H9 (cell line): ENCODE results near the gene BACH2. TPM values are rescaled to one million over a fixed set of nuclear protein-coding genes. Genes with fewer than 3 reads are reported as not detected.
"Not testable (repeated sequence)": the region's sequence is repeated elsewhere in the genome, so short reads cannot be mapped to it uniquely, and the experiment has no call there.

Source experiments
- DNase-seq: peaks from one replicate; pipeline ENCODE4 v3.0.0-alpha.2; 2017
- H2AFZ ChIP-seq: one replicate; pipeline ENCODE4 v1.6.1; 2013; ENCODE audit warnings: mild to moderate bottlenecking, low read length, control low read depth, moderate library complexity
- H2AK5ac ChIP-seq: 2 replicates; pipeline ENCODE4 v1.6.1; 2013; ENCODE audit warnings: low read length, control low read depth, mixed read lengths; ENCODE audit not compliant: insufficient read length
- H2BK120ac ChIP-seq: one replicate; pipeline ENCODE4 v1.6.1; 2013; ENCODE audit warnings: low read depth, mild to moderate bottlenecking, low read length, control low read depth, inconsistent platforms; ENCODE audit not compliant: poor library complexity, severe bottlenecking
- H2BK12ac ChIP-seq: 2 replicates; pipeline ENCODE4 v1.6.1; 2013; ENCODE audit warnings: low read length, control low read depth, mixed read lengths, low read depth; ENCODE audit not compliant: insufficient read length
- H2BK15ac ChIP-seq: 2 replicates; pipeline ENCODE4 v1.6.1; 2013; ENCODE audit warnings: low read depth, low read length, control low read depth
- H2BK20ac ChIP-seq: one replicate; pipeline ENCODE4 v1.6.1; 2013; ENCODE audit warnings: low read depth, mild to moderate bottlenecking, low read length, control low read depth, inconsistent platforms; ENCODE audit not compliant: poor library complexity, severe bottlenecking
- H2BK5ac ChIP-seq: 2 replicates; pipeline ENCODE4 v1.6.1; 2013; ENCODE audit warnings: low read length, control low read depth, mixed read lengths; ENCODE audit not compliant: insufficient read length
- H3K14ac ChIP-seq: 2 replicates; pipeline ENCODE4 v1.6.1; 2013; ENCODE audit warnings: low read length, control low read depth; ENCODE audit not compliant: insufficient read depth
- H3K18ac ChIP-seq: 2 replicates; pipeline ENCODE4 v1.6.1; 2013; ENCODE audit warnings: low read depth, mild to moderate bottlenecking, mixed read lengths, low read length, control low read depth; ENCODE audit not compliant: insufficient read length
- H3K23ac ChIP-seq: 2 replicates; pipeline ENCODE4 v1.6.1; 2013; ENCODE audit warnings: low read length, control low read depth, mixed read lengths, low read depth; ENCODE audit not compliant: insufficient read length
- H3K23me2 ChIP-seq: 2 replicates; pipeline ENCODE4 v1.6.1; 2013; ENCODE audit warnings: low read depth, mild to moderate bottlenecking, mixed read lengths, low read length, control low read depth; ENCODE audit not compliant: insufficient read length, poor library complexity, severe bottlenecking
- H3K27ac ChIP-seq: 2 replicates; pipeline ENCODE4 v1.5.1; 2013; ENCODE audit warnings: low read length, control low read depth, mixed read lengths, low read depth; ENCODE audit not compliant: insufficient read length
- H3K27me3 ChIP-seq: 2 replicates; pipeline ENCODE4 v1.6.1; 2013; ENCODE audit warnings: low read length, control low read depth, inconsistent platforms; ENCODE audit not compliant: insufficient read depth
- H3K4ac ChIP-seq: 2 replicates; pipeline ENCODE4 v1.6.1; 2013; ENCODE audit warnings: low read depth, mild to moderate bottlenecking, control low read depth, inconsistent platforms, low read length, moderate library complexity
- H3K4me1 ChIP-seq: 2 replicates; pipeline ENCODE4 v1.6.1; 2013; ENCODE audit warnings: low read length, control low read depth, inconsistent platforms; ENCODE audit not compliant: insufficient read depth
- H3K4me2 ChIP-seq: 2 replicates; pipeline ENCODE4 v1.6.1; 2013; ENCODE audit warnings: low read length, control low read depth, mixed read lengths; ENCODE audit not compliant: insufficient read length, insufficient read depth
- H3K56ac ChIP-seq: 2 replicates; pipeline ENCODE4 v1.6.1; 2013; ENCODE audit warnings: low read depth, mild to moderate bottlenecking, mixed read lengths, low read length, control low read depth; ENCODE audit not compliant: insufficient read length
- H3K79me1 ChIP-seq: 2 replicates; pipeline ENCODE4 v1.6.1; 2013; ENCODE audit warnings: low read depth, mild to moderate bottlenecking, moderate library complexity, low read length, control low read depth, inconsistent platforms; ENCODE audit not compliant: insufficient read depth, poor library complexity, severe bottlenecking
- H3K79me2 ChIP-seq: 2 replicates; pipeline ENCODE4 v1.6.1; 2013; ENCODE audit warnings: low read length, control low read depth, inconsistent platforms; ENCODE audit not compliant: insufficient read depth
- H3K9ac ChIP-seq: 2 replicates; pipeline ENCODE4 v1.6.1; 2013; ENCODE audit warnings: low read length, control low read depth, mixed read lengths; ENCODE audit not compliant: insufficient read length; ENCODE audit errors: extremely low read depth
- H3K9me3 ChIP-seq: one replicate; pipeline ENCODE4 v1.6.1; 2013; ENCODE audit warnings: low read depth, low read length, inconsistent platforms; ENCODE audit not compliant: control insufficient read depth
- H3T11ph ChIP-seq: one replicate; pipeline ENCODE4 v1.6.1; 2013; ENCODE audit warnings: mild to moderate bottlenecking, low read length, control low read depth, inconsistent platforms
- H4K20me1 ChIP-seq: one replicate; pipeline ENCODE4 v1.6.1; 2013; ENCODE audit not compliant: control insufficient read depth, insufficient read length, insufficient read depth
- H4K5ac ChIP-seq: 2 replicates; pipeline ENCODE4 v1.6.1; 2013; ENCODE audit warnings: low read depth, mild to moderate bottlenecking, mixed read lengths, low read length, control low read depth; ENCODE audit not compliant: insufficient read length
- H4K8ac ChIP-seq: replicated peaks from 2 replicates; pipeline ENCODE4 v1.6.1; 2013; ENCODE audit warnings: low read length, control low read depth, mixed read lengths, low read depth; ENCODE audit not compliant: insufficient read length
- H4K91ac ChIP-seq: 2 replicates; pipeline ENCODE4 v1.6.1; 2013; ENCODE audit warnings: low read depth, mild to moderate bottlenecking, moderate library complexity, mixed read lengths, low read length, control low read depth; ENCODE audit not compliant: insufficient read length
- H3K27ac Mint-ChIP-seq, 3 experiments: 2 replicates in 2 of 3; 3 replicates in 1 of 3; pipeline ENCODE4 v1.8.0; 2020 to 2021; ENCODE audit warnings: mixed read lengths in 3 of 3, mild to moderate bottlenecking in 1 of 3, moderate library complexity in 1 of 3
- H3K27me3 Mint-ChIP-seq: 2 replicates; pipeline ENCODE4 v1.8.0; 2021; ENCODE audit warnings: low read depth, mild to moderate bottlenecking, moderate library complexity, mixed read lengths
- H3K36me3 Mint-ChIP-seq, 3 experiments: 2 replicates in 2 of 3; 3 replicates in 1 of 3; pipeline ENCODE4 v1.8.0; 2020 to 2021; ENCODE audit warnings: low read depth in 3 of 3, mixed read lengths in 3 of 3; ENCODE audit not compliant: insufficient read depth in 1 of 3
- H3K4me1 Mint-ChIP-seq, 2 experiments: 2 replicates each; pipeline ENCODE4 v1.8.0; 2020; ENCODE audit warnings: mixed read lengths in 2 of 2
- H3K4me3 Mint-ChIP-seq, 2 experiments: 2 replicates in 1 of 2; 3 replicates in 1 of 2; pipeline ENCODE4 v1.8.0; 2020 to 2021; ENCODE audit warnings: mild to moderate bottlenecking in 2 of 2, mixed read lengths in 2 of 2, moderate library complexity in 1 of 2
- H3K9me3 Mint-ChIP-seq, 2 experiments: 2 replicates in 1 of 2; 3 replicates in 1 of 2; pipeline ENCODE4 v1.8.0; 2020; ENCODE audit warnings: mild to moderate bottlenecking in 2 of 2, mixed read lengths in 2 of 2, moderate library complexity in 1 of 2
- CTCF ChIP-seq: fragments of 200-600 bp; sonication (generic); conservative IDR thresholded peaks from 3 replicates; pipeline ENCODE4 v1.8.0; 2021; ENCODE audit warnings: antibody characterized with exemption, mild to moderate bottlenecking
- WGBS: extraction: QIAGEN DNeasy Blood & Tissue Kit; methylation state at CpG from one replicate; pipeline ENCODE4 v1.1.7; 2013; ENCODE audit warnings: missing lambda C conversion rate, low lambda C conversion rate, mixed read lengths; ENCODE audit not compliant: insufficient read length; ENCODE audit errors: extremely low coverage; 5-methylcytosine and 5-hydroxymethylcytosine counted together
- total RNA-seq: library from RNA; stranded (reverse); gene quantifications from 2 replicates; pipeline ENCODE4 v1.2.1, GENCODE V29; 2021

BACH2 gene
- total RNA-seq, 1 experiment from 2014 or later, result 2.0 TPM

DNA sequence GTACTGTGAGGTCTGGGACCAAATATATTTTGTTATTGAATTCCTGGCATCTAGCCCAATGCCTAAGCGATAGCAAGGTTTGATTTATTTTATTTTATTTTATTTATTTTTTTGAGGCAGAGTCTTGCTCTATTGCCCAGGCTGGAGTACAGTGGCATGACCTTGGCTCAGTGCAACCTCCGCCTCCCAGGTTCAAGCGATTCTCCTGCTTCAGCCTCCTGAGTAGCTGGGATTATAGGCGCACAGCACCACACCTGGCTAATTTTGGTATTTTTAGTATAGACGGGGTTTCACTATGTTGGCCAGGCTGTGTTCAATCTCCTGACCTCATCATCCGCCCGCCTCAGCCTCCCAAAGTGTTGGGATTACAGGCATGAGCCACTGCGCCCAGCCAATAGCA is 404.1 kb downstream of the BACH2 start:
- not testable (repeated sequence) for H3K27me3 ChIP-seq, H3K4ac ChIP-seq, H3K9ac ChIP-seq, H3K9me3 Mint-ChIP-seq, H2BK120ac ChIP-seq, H2BK5ac ChIP-seq, H3K23ac ChIP-seq, H3K23me2 ChIP-seq, H4K91ac ChIP-seq, H2AK5ac ChIP-seq, H3K4me2 ChIP-seq, DNase-seq, H3T11ph ChIP-seq, H3K27ac Mint-ChIP-seq, H3K79me1 ChIP-seq, H3K27ac ChIP-seq, H3K9me3 ChIP-seq, H4K8ac ChIP-seq, H3K36me3 Mint-ChIP-seq, H3K14ac ChIP-seq, H3K4me1 ChIP-seq, H3K56ac ChIP-seq, H2BK12ac ChIP-seq, H4K5ac ChIP-seq, H2AFZ ChIP-seq, H3K4me3 Mint-ChIP-seq, H2BK15ac ChIP-seq, H2BK20ac ChIP-seq, H4K20me1 ChIP-seq, H3K79me2 ChIP-seq, H3K18ac ChIP-seq
- Mint-ChIP-seq H3K27me3 (peaks cover 74% of the 10 kb centered on the region), H3K4me1 (peaks cover 34 to 38% of the 10 kb centered on the region in 2 experiments)
- TF ChIP-seq CTCF, result peak; percentile 44; the same call in 2 of the 3 replicates
- no CpG with 5 or more reads among the region's 8 CpGs for WGBS

DNA sequence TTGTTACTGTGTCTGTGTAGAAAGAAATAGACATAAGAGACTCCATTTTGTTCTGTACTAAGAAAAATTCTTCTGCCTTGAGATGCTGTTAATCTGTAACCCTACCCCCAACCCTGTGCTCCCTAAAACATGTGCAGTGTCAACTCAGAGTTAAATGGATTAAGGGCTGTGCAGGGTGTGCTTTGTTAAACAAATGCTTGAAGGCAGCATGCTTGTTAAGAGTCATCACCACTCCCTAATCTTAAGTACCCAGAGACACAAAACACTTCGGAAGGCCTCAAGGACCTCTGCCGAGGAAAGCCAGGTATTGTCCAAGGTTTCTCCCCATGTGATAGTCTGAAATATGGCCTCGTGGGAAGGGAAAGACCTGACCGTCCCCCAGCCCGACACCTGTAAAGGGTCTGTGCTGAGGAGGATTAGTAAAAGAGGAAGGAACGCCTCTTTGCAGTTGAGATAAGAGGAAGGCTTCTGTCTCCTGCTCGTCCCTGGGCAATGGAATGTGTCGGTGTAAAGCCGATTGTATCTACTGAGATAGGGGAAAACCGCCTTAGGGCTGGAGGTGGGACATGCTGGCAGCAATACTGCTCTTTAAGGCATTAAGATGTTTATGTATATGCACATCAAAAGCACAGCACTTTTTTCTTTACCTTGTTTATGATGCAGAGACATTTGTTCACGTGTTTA is 405.7 kb downstream of the BACH2 start:
- H2BK12ac ChIP-seq, H3K4me1 ChIP-seq, H3T11ph ChIP-seq, H3K4ac ChIP-seq, H4K5ac ChIP-seq, H3K56ac ChIP-seq, H3K4me2 ChIP-seq, H3K27me3 ChIP-seq, H3K79me2 ChIP-seq, H4K8ac ChIP-seq, H2AFZ ChIP-seq, H4K91ac ChIP-seq, H3K23me2 ChIP-seq, H3K9ac ChIP-seq, H2BK15ac ChIP-seq, H3K27ac ChIP-seq, DNase-seq, H4K20me1 ChIP-seq, H3K79me1 ChIP-seq, H2BK20ac ChIP-seq, H2BK5ac ChIP-seq, H3K18ac ChIP-seq, H3K36me3 Mint-ChIP-seq, H3K23ac ChIP-seq, H2BK120ac ChIP-seq, H3K9me3 Mint-ChIP-seq, H2AK5ac ChIP-seq, H3K9me3 ChIP-seq, H3K14ac ChIP-seq: not testable (repeated sequence)
- Mint-ChIP-seq H3K27ac (peak overlapping the region in 2 of 3 experiments; percentile 2 to 35; a peak in 2 of 7 replicates), H3K4me3 (peak overlapping the region; percentile 16 to 24; a peak in 3 of 5 replicates), H3K4me1 (peaks cover 22 to 25% of the 10 kb centered on the region in 2 experiments), H3K27me3 (peaks cover 78% of the 10 kb centered on the region)
- WGBS, result no CpG with 5 or more reads among the region's 11 CpGs
